ENCODE results near the gene SLC12A4.

SLC12A4 gene

DNA sequence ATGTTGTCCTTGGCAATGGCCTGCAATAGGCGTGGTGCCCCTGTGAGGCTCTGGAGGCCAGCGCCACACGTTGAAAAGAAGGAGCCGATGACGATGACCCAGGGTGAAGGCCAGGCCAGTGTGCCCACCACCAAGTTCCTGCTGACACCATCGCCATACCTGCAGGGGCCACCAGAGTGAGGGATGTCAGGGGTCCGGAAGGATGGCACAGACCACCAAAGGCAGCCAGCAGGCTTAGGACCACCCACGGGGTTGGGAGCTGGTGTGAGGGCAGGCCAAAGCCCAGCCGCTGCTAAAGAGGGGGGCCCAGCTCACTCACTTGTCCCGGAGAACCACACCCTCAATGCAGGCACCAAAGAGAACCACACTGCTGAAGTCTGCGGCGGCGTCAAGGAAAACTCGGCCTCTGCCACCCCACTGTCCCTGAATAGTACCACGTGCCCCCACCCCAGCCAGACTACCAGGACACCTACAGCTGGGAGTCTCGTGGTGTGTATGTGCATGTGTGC, 18.0 kb downstream of the SLC12A4 start:
- TF ChIP-seq, protein P1, sequence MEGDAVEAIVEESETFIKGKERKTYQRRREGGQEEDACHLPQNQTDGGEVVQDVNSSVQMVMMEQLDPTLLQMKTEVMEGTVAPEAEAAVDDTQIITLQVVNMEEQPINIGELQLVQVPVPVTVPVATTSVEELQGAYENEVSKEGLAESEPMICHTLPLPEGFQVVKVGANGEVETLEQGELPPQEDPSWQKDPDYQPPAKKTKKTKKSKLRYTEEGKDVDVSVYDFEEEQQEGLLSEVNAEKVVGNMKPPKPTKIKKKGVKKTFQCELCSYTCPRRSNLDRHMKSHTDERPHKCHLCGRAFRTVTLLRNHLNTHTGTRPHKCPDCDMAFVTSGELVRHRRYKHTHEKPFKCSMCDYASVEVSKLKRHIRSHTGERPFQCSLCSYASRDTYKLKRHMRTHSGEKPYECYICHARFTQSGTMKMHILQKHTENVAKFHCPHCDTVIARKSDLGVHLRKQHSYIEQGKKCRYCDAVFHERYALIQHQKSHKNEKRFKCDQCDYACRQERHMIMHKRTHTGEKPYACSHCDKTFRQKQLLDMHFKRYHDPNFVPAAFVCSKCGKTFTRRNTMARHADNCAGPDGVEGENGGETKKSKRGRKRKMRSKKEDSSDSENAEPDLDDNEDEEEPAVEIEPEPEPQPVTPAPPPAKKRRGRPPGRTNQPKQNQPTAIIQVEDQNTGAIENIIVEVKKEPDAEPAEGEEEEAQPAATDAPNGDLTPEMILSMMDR (IDR thresholded peaks at IDR 0.05; ENCODE audit: low read depth, low read length, missing control alignments) = no peak
- no peak for DNase-seq (ENCODE audit: low read depth)
- H3K4me3 ChIP-seq (ENCODE audit: low read depth, low read length) = no peak overlapping the region

- TF ChIP-seq, protein P1 (IDR thresholded peaks at IDR 0.05; ENCODE audit: low read depth, low read length, missing control alignments) = no peak
- H3K4me3 ChIP-seq (ENCODE audit: low read depth, low read length) = no peak overlapping the region
- DNase-seq (ENCODE audit: low read depth) = no peak
Measured at GRCh38 chr16:67949645-67950044, 18.8 kb downstream of the SLC12A4 start.

GRCh38 chr16:67948015-67948414, 20.4 kb downstream of the SLC12A4 start:
- H3K4me3 ChIP-seq (ENCODE audit: low read depth, low read length) = no peak overlapping the region
- no peak for DNase-seq (ENCODE audit: low read depth)
- TF ChIP-seq, protein P1 (IDR thresholded peaks at IDR 0.05; ENCODE audit: low read depth, low read length, missing control alignments) = no peak

DNA sequence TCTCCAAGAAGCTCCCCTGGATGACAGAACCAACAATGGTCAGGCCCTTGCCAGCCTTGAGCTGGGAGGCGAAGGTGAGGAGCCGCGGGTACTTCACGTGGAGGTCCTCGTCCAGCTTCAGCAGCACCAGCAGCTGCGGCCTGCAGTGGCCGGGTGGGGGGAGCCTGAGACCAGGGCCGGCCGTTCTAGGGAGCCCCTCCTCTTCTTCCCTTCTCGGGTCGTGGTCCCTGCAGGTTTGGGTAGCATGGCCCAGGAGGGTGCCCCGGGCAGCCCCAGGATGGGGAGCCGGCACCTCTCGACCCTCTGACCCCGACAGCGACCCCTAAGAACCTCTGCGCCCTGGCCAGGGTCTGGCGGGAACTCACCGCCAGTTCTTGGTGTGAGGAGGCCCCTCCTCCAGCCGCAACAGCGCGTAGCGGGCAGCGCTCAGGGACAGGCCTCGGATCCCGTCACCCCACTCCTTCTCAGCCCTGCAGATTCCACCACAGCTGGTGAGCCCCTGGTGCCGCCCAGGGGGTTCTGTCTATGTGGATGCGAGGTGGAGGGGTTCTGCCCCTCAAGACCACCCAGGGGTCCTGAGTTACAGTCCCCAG, 21.4 kb downstream of the SLC12A4 start:
- no peak overlapping the region for H3K4me3 ChIP-seq (ENCODE audit: low read depth, low read length)
- TF ChIP-seq, protein P1 (IDR thresholded peaks at IDR 0.05; ENCODE audit: low read depth, low read length, missing control alignments) = no peak
- no peak for DNase-seq (ENCODE audit: low read depth)

GRCh38 chr16:67946128-67946569, 22.3 kb downstream of the SLC12A4 start:
- DNase-seq (ENCODE audit: low read depth) = no peak
- TF ChIP-seq, protein P1 (IDR thresholded peaks at IDR 0.05; ENCODE audit: low read depth, low read length, missing control alignments) = no peak

DNA sequence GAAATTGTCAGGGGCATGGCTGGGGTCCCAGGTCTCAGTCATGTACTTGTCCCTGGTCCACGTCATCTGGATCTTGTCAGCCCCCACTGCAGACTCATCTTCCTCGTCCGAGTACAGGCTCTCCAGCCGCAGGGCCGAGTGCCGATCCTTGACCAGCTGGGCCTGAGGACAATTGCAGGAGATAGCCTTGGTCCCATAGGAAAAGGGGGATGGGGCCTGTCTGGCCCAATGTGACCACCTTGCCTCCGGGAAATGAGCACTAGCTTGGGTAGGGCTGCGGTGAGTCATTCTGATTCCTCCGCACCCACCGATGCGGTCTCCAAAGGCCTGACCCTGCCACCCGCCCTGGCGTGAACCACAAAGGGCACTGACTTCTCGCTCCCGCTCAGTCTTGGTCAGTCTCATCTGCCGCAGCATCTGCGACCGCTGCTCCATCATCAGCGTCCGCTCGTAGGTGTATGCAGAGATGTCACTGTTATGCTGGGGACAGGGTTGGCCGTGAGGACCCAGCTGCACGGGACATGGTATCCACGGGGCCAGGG, 23.0 kb downstream of the SLC12A4 start:
- no peak for DNase-seq (ENCODE audit: low read depth)
- no peak overlapping the region for H3K4me3 ChIP-seq (ENCODE audit: low read depth, low read length)
- TF ChIP-seq, protein P1 (IDR thresholded peaks at IDR 0.05; ENCODE audit: low read depth, low read length, missing control alignments) = no peak

More at GRCh38 chr16:67946128-67946569, 22.3 kb downstream of the SLC12A4 start:
- no peak overlapping the region for H3K4me3 ChIP-seq (ENCODE audit: low read depth, low read length)
